ENCODE measurements around the gene LEMD1.
A peak's percentile ranks its signal among the peaks of the same experiment; 100 is the strongest.
"Not testable (repeated sequence)": the region's sequence is repeated elsewhere in the genome, so short reads cannot be mapped to it uniquely, and the experiment has no call there.

Gene LEMD1

GRCh38 chr1:205374210-205375078 lies 47.4 kb downstream of the LEMD1 start:
- H3K36me3 ChIP-seq (ENCODE audit: control insufficient read depth, insufficient read depth, low read length, severe bottlenecking): no peaks in the 10 kb centered on the region

DNA sequence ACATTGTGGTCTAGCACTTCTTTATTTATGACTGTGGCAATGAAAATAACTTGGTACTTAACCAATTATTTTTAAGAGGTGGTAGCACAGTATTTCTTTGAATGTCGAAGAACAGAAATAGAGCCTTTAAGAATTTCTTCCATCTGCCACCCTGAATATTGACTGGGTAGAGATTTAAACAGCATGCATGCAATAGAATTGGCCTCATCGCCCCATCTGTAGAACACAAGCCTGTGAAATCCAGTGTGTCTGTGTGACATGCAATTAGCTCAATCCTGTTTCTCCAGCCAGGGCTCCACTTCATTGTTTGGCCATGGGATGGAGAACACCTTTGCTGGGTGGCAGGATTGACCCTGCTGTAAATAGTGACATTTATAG lies 48.1 kb downstream of the LEMD1 start:
- Histone ChIP-seq H3K36me3 (ENCODE audit: control insufficient read depth, insufficient read depth, low read length, severe bottlenecking) (no peaks in the 10 kb centered on the region), H3K9me3 (ENCODE audit: control insufficient read depth, low read length) (no peaks in the 10 kb centered on the region), H3K9ac (ENCODE audit: low read length) (no peak overlapping the region), H3K4me1 (ENCODE audit: control insufficient read depth, insufficient read depth, low read length) (peaks cover 30% of the 10 kb centered on the region), H3K4me3 (ENCODE audit: low read length) (peak overlapping the region; percentile 34), H3K27me3 (replicated peaks; ENCODE audit: control insufficient read depth, insufficient read depth, low read length) (peaks cover 11% of the 10 kb centered on the region)
- DNase-seq (ENCODE audit: low read depth): no peak

More at GRCh38 chr1:205374210-205375078, 47.4 kb downstream of the LEMD1 start:
- Histone ChIP-seq H3K9ac (ENCODE audit: low read length) (no peak overlapping the region), H3K4me3 (ENCODE audit: low read length) (peak overlapping the region; percentile 34), H3K9me3 (ENCODE audit: control insufficient read depth, low read length) (no peaks in the 10 kb centered on the region), H3K4me1 (ENCODE audit: control insufficient read depth, insufficient read depth, low read length) (peaks cover 30% of the 10 kb centered on the region), H3K27me3 (replicated peaks; ENCODE audit: control insufficient read depth, insufficient read depth, low read length) (peaks cover 16% of the 10 kb centered on the region)
- DNase-seq (ENCODE audit: low read depth): peak; percentile 68

DNA sequence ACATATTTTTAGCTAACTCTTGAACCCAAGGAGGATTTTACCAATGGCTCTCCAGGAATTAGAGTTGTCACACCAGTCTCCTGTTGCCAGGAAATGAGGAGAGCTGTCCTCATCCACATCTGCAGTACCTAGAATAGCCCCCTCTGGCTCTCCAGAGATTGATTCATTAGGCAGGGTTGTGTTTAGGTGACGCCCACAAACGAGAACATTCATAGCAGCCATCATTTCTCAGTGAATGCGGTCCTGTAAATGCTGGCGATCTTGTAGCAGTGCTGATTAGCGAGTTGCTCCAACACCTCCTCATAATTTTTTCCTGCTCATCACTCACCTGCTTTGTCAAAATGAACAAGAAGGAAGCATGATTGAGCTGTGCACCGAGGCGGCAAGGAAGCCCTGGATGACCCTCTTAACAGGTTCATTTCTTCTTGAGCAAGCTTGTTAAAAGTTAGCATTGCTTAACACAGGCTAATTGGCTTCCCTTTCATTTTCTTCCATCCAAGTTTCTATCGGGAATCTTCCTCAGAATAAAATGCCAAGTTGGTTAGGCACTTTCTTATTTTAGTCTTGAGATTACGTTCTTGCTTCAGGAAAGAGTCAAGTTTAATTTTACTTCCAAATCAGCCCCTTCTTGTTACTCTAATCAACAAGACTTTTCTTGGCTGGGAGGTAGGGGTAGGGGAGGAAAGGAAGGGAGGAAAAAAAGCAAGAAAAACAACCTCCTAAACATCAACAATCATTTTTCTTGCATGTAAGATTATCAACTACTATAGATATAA lies 48.6 kb downstream of the LEMD1 start:
- Histone ChIP-seq H3K36me3 (ENCODE audit: control insufficient read depth, insufficient read depth, low read length, severe bottlenecking) (no peaks in the 10 kb centered on the region), H3K4me3 (ENCODE audit: low read length) (no peak overlapping the region), H3K9ac (ENCODE audit: low read length) (no peak overlapping the region), H3K4me1 (ENCODE audit: control insufficient read depth, insufficient read depth, low read length) (peaks cover 30% of the 10 kb centered on the region), H3K27me3 (replicated peaks; ENCODE audit: control insufficient read depth, insufficient read depth, low read length) (peaks cover 8% of the 10 kb centered on the region), H3K9me3 (ENCODE audit: control insufficient read depth, low read length) (no peaks in the 10 kb centered on the region)
- no peak for DNase-seq (ENCODE audit: low read depth)

- no peaks in the 10 kb centered on the region for H3K9me3 ChIP-seq (ENCODE audit: control insufficient read depth, low read length)
- no peaks in the 10 kb centered on the region for H3K36me3 ChIP-seq (ENCODE audit: control insufficient read depth, insufficient read depth, low read length, severe bottlenecking)
- H3K27me3 ChIP-seq (replicated peaks; ENCODE audit: control insufficient read depth, insufficient read depth, low read length): no peaks in the 10 kb centered on the region
- H3K4me3 ChIP-seq (ENCODE audit: low read length): no peak overlapping the region
- DNase-seq (ENCODE audit: low read depth): peak; percentile 64
- H3K9ac ChIP-seq (ENCODE audit: low read length): no peak overlapping the region
- peaks cover 30% of the 10 kb centered on the region for H3K4me1 ChIP-seq (ENCODE audit: control insufficient read depth, insufficient read depth, low read length)
Measured at GRCh38 chr1:205371871-205372660, 49.8 kb downstream of the LEMD1 start.

GRCh38 chr1:205370780-205371179 lies 51.1 kb downstream of the LEMD1 start:
- Histone ChIP-seq H3K4me3 (ENCODE audit: low read length) (no peak overlapping the region), H3K4me1 (ENCODE audit: control insufficient read depth, insufficient read depth, low read length) (peaks cover 30% of the 10 kb centered on the region), H3K9me3 (ENCODE audit: control insufficient read depth, low read length) (no peaks in the 10 kb centered on the region), H3K36me3 (ENCODE audit: control insufficient read depth, insufficient read depth, low read length, severe bottlenecking) (no peaks in the 10 kb centered on the region), H3K9ac (ENCODE audit: low read length) (no peak overlapping the region), H3K27me3 (replicated peaks; ENCODE audit: control insufficient read depth, insufficient read depth, low read length) (no peaks in the 10 kb centered on the region)
- DNase-seq (ENCODE audit: low read depth): no peak

- H3K4me3 ChIP-seq (ENCODE audit: low read length): no peak overlapping the region
- H3K27me3 ChIP-seq (replicated peaks; ENCODE audit: control insufficient read depth, insufficient read depth, low read length): no peaks in the 10 kb centered on the region
- peaks cover 28% of the 10 kb centered on the region for H3K4me1 ChIP-seq (ENCODE audit: control insufficient read depth, insufficient read depth, low read length)
- no peaks in the 10 kb centered on the region for H3K9me3 ChIP-seq (ENCODE audit: control insufficient read depth, low read length)
- no peak overlapping the region for H3K9ac ChIP-seq (ENCODE audit: low read length)
- no peak for DNase-seq (ENCODE audit: low read depth)
- no peaks in the 10 kb centered on the region for H3K36me3 ChIP-seq (ENCODE audit: control insufficient read depth, insufficient read depth, low read length, severe bottlenecking)
Measured at GRCh38 chr1:205369701-205370123, 52.1 kb downstream of the LEMD1 start.

GRCh38 chr1:205368478-205368877 lies 53.4 kb downstream of the LEMD1 start:
- H3K27me3 ChIP-seq (replicated peaks; ENCODE audit: control insufficient read depth, insufficient read depth, low read length): no peaks in the 10 kb centered on the region
- no peaks in the 10 kb centered on the region for H3K9me3 ChIP-seq (ENCODE audit: control insufficient read depth, low read length)
- no peaks in the 10 kb centered on the region for H3K36me3 ChIP-seq (ENCODE audit: control insufficient read depth, insufficient read depth, low read length, severe bottlenecking)
- DNase-seq (ENCODE audit: low read depth): no peak
- no peak overlapping the region for H3K9ac ChIP-seq (ENCODE audit: low read length)
- H3K4me1 ChIP-seq (ENCODE audit: control insufficient read depth, insufficient read depth, low read length): peaks cover 16% of the 10 kb centered on the region
- H3K4me3 ChIP-seq (ENCODE audit: low read length): no peak overlapping the region

- Histone ChIP-seq H3K4me3 (ENCODE audit: low read length) (no peak overlapping the region), H3K36me3 (ENCODE audit: control insufficient read depth, insufficient read depth, low read length, severe bottlenecking) (no peaks in the 10 kb centered on the region), H3K4me1 (ENCODE audit: control insufficient read depth, insufficient read depth, low read length) (no peaks in the 10 kb centered on the region), H3K9ac (ENCODE audit: low read length) (no peak overlapping the region), H3K9me3 (ENCODE audit: control insufficient read depth, low read length) (no peaks in the 10 kb centered on the region), H3K27me3 (replicated peaks; ENCODE audit: control insufficient read depth, insufficient read depth, low read length) (peaks cover 10% of the 10 kb centered on the region)
- no peak for DNase-seq (ENCODE audit: low read depth)
Measured at GRCh38 chr1:205365945-205366463, 55.9 kb downstream of the LEMD1 start.

DNA sequence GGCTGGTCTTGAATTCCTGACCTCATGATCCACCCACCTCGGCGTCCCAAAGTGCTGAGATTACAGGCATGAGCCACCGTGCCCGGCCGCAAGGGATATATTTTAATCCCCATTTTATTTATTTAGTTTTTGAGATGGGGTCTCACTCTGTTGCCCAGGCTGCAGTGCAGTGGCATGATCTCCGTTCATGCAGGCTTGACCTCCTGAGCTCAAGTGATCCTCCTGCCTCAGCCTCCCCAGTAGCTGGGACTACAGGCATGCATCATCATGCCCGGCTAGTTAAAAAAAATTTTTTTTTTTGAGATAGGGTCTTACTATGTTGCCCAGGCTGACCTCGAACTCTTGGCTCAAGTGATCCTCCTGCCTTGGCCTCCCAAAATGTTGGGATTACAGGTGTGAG lies 56.8 kb downstream of the LEMD1 start:
- H3K9me3 ChIP-seq (ENCODE audit: control insufficient read depth, low read length); H3K4me1 ChIP-seq (ENCODE audit: control insufficient read depth, insufficient read depth, low read length); H3K9ac ChIP-seq (ENCODE audit: low read length); DNase-seq (ENCODE audit: low read depth); H3K4me3 ChIP-seq (ENCODE audit: low read length); H3K36me3 ChIP-seq (ENCODE audit: control insufficient read depth, insufficient read depth, low read length, severe bottlenecking): not testable (repeated sequence)
- peaks cover 18% of the 10 kb centered on the region for H3K27me3 ChIP-seq (replicated peaks; ENCODE audit: control insufficient read depth, insufficient read depth, low read length)

DNA sequence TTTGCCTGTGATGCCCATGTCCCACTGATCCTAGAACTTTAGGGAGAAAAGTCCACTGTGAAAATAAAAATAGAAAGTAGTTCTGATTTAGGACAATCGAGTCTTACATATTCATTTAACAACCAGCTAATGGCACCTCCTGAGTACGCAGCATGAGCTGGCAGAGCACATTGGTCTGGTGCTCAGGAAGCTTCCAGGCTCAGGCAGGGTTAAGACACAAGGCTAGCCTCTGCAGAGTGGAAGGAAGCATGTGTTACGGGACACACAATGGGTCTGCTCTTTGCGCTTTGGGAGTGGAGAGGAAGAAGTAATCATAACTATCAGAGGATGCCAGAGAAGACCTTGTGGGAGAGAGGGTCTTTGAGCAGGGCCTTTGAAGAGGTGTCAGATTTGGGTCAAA lies 61.0 kb downstream of the LEMD1 start:
- Histone ChIP-seq H3K36me3 (ENCODE audit: control insufficient read depth, insufficient read depth, low read length, severe bottlenecking) (no peaks in the 10 kb centered on the region), H3K27me3 (replicated peaks; ENCODE audit: control insufficient read depth, insufficient read depth, low read length) (peaks cover 49% of the 10 kb centered on the region), H3K4me1 (ENCODE audit: control insufficient read depth, insufficient read depth, low read length) (peaks cover 9% of the 10 kb centered on the region), H3K9me3 (ENCODE audit: control insufficient read depth, low read length) (no peaks in the 10 kb centered on the region), H3K4me3 (ENCODE audit: low read length) (no peak overlapping the region), H3K9ac (ENCODE audit: low read length) (no peak overlapping the region)
- DNase-seq (ENCODE audit: low read depth): no peak
